Measurements from ENCODE around the gene MRPS6. TPM values are rescaled to one million over a fixed set of nuclear protein-coding genes. Genes with fewer than 3 reads are reported as not detected.

Gene MRPS6
- polyA plus RNA-seq, 1 donor (not counting 4 experiments of a cell fraction or from before 2014, with no cell fraction given) = 41.5 TPM

- no peaks in the 10 kb centered on the region for H3K79me2 ChIP-seq (ENCODE audit: control insufficient read depth, insufficient read depth, low read length)
Observed at GRCh38 chr21:34109075-34109474, 35.7 kb downstream of the MRPS6 start.

GRCh38 chr21:34110594-34111202 is 37.3 kb downstream of the MRPS6 start:
- no peak overlapping the region for H3K27ac ChIP-seq (ENCODE audit: control insufficient read depth, insufficient read depth, low read length)
- DNase-seq (ENCODE audit: low read depth, low spot score) (no peak), FAIRE-seq (no peak)
- H3K4me2 ChIP-seq (ENCODE audit: control insufficient read depth, extremely low read depth, insufficient read depth, low read depth, low read length) = no peak overlapping the region
- no peaks in the 10 kb centered on the region for H3K9me1 ChIP-seq (ENCODE audit: control insufficient read depth, extremely low read depth, insufficient read depth, low read length)
- H3K4me1 ChIP-seq (ENCODE audit: control insufficient read depth, extremely low read depth, insufficient read depth, low read length) = no peaks in the 10 kb centered on the region
- H3K9ac ChIP-seq (ENCODE audit: control insufficient read depth, extremely low read depth, insufficient read depth, low read length) = no peak overlapping the region
- no peaks in the 10 kb centered on the region for H3K27me3 ChIP-seq (ENCODE audit: control insufficient read depth, extremely low read depth, insufficient read depth, low read length)
- no peak overlapping the region for H2AFZ ChIP-seq (ENCODE audit: control insufficient read depth, low read length)
- H3K36me3 ChIP-seq (ENCODE audit: control insufficient read depth in 2 of 2, extremely low read depth in 1 of 2, insufficient read depth in 2 of 2, low read length in 2 of 2) = peaks cover 0 to 3% of the 10 kb centered on the region in 2 experiments
- dilution Hi-C loops (cut with MboI; ENCODE audit: extremely low pct_ligation_motif_present, low sequenced_read_pairs) = no loop called here
- TF ChIP-seq CTCF (optimal IDR thresholded peaks at IDR 0.05 in 1 of 3, IDR thresholded peaks at IDR 0.05 in 1 of 3, conservative IDR thresholded peaks at IDR 0.05 in 1 of 3; ENCODE audit: extremely low read depth in 1 of 3, insufficient read depth in 2 of 3, low read length in 3 of 3) = no peak
- no peak for TF ChIP-seq EZH2 (IDR thresholded peaks at IDR 0.05; ENCODE audit: low read length)
- H3K4me3 ChIP-seq (ENCODE audit: control insufficient read depth in 2 of 3, extremely low read depth in 1 of 3, insufficient read depth in 2 of 3, low read depth in 1 of 3, low read length in 3 of 3) = no peak overlapping the region
- H3K9me3 ChIP-seq (ENCODE audit: control insufficient read depth, low read depth, low read length) = no peaks in the 10 kb centered on the region
- no peaks in the 10 kb centered on the region for H4K20me1 ChIP-seq (ENCODE audit: control insufficient read depth, extremely low read depth, insufficient read depth, low read length)
- no peaks in the 10 kb centered on the region for H3K79me2 ChIP-seq (ENCODE audit: control insufficient read depth, insufficient read depth, low read length)

More at GRCh38 chr21:34109075-34109474, 35.7 kb downstream of the MRPS6 start:
- no peak overlapping the region for H3K4me3 ChIP-seq (ENCODE audit: control insufficient read depth in 2 of 3, extremely low read depth in 1 of 3, insufficient read depth in 2 of 3, low read depth in 1 of 3, low read length in 3 of 3)
- H3K9ac ChIP-seq (ENCODE audit: control insufficient read depth, extremely low read depth, insufficient read depth, low read length) = no peak overlapping the region
- DNase-seq (ENCODE audit: low read depth, low spot score) (no peak), FAIRE-seq (no peak)
- H3K9me1 ChIP-seq (ENCODE audit: control insufficient read depth, extremely low read depth, insufficient read depth, low read length) = no peaks in the 10 kb centered on the region
- H3K27me3 ChIP-seq (ENCODE audit: control insufficient read depth, extremely low read depth, insufficient read depth, low read length) = no peaks in the 10 kb centered on the region
- H3K4me1 ChIP-seq (ENCODE audit: control insufficient read depth, extremely low read depth, insufficient read depth, low read length) = no peaks in the 10 kb centered on the region
- dilution Hi-C loops (cut with MboI; ENCODE audit: extremely low pct_ligation_motif_present, low sequenced_read_pairs) = no loop called here
- peaks cover 0 to 3% of the 10 kb centered on the region in 2 experiments for H3K36me3 ChIP-seq (ENCODE audit: control insufficient read depth in 2 of 2, extremely low read depth in 1 of 2, insufficient read depth in 2 of 2, low read length in 2 of 2)
- H3K27ac ChIP-seq (ENCODE audit: control insufficient read depth, insufficient read depth, low read length) = no peak overlapping the region
- no peaks in the 10 kb centered on the region for H4K20me1 ChIP-seq (ENCODE audit: control insufficient read depth, extremely low read depth, insufficient read depth, low read length)
- TF ChIP-seq CTCF (optimal IDR thresholded peaks at IDR 0.05 in 1 of 3, IDR thresholded peaks at IDR 0.05 in 1 of 3, conservative IDR thresholded peaks at IDR 0.05 in 1 of 3; ENCODE audit: extremely low read depth in 1 of 3, insufficient read depth in 2 of 3, low read length in 3 of 3) = no peak
- TF ChIP-seq EZH2 (IDR thresholded peaks at IDR 0.05; ENCODE audit: low read length) = no peak
- no peak overlapping the region for H3K4me2 ChIP-seq (ENCODE audit: control insufficient read depth, extremely low read depth, insufficient read depth, low read depth, low read length)
- H3K9me3 ChIP-seq (ENCODE audit: control insufficient read depth, low read depth, low read length) = no peaks in the 10 kb centered on the region
- H2AFZ ChIP-seq (ENCODE audit: control insufficient read depth, low read length) = no peak overlapping the region

Data from keratinocyte (primary cell).